Activated CD4-positive, alpha-beta T cell treated with anti-CD3 and anti-CD28 coated beads, Interleukin-10, Interleukin-2, amounts not matched to agents 100 ng/mL and 50 ng/mL, durations not matched to agents 16 hours and 8 hours (primary cell): ENCODE measurements around the gene CASP3.
"Not testable (repeated sequence)": the region's sequence is repeated elsewhere in the genome, so short reads cannot be mapped to it uniquely, and the experiment has no call there.

Source experiments
- DNase-seq: peaks from one replicate; pipeline ENCODE4 v3.0.0-alpha.2; 2020

Gene CASP3

GRCh38 chr4:184628103-184628502 is 21.1 kb downstream of the CASP3 start:
- DNase-seq = no peak

DNA sequence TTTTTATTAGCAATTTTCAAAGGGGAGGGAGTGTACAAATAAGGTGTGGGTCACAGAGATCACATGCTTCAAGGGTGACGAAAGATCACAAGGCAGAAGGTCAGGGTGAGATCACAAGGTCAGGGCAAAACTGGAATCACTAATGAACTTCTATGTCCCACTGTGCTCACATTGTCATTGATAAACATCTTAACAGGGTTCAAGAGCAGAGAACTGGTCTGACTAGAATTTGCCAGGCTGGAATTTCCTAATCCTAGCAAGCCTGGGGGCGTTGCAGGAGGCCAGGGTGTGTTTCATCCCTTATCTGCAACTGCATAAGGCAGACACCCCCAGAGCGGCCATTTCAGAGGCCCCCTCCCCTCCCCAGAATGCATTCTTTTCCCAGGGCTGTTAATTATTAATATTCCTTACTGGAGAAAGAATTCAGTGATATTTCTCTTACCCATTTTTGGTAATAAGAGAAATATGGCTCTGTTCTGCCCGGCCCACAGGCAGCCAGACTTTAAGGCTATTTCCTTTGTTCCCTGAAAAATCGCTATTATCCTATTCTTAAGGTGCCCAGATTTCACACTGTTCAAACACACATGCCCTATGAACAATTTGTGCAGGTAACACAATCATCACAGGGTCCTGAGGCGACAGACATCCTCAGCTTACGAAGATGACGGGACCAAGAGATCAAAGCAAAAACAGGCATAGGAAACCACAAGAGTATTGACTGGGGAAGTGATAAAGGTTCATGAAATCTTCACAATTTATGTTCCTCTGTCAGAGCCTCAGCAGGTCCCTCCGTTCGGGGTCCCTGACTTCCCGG is 23.3 kb downstream of the CASP3 start:
- DNase-seq = not testable (repeated sequence)

GRCh38 chr4:184624972-184625554 is 24.2 kb downstream of the CASP3 start:
- DNase-seq = no peak

- not testable (repeated sequence) for DNase-seq
Measured at GRCh38 chr4:184624504-184624903, 24.7 kb downstream of the CASP3 start.

GRCh38 chr4:184621518-184621917 is 27.7 kb downstream of the CASP3 start:
- no peak for DNase-seq

DNA sequence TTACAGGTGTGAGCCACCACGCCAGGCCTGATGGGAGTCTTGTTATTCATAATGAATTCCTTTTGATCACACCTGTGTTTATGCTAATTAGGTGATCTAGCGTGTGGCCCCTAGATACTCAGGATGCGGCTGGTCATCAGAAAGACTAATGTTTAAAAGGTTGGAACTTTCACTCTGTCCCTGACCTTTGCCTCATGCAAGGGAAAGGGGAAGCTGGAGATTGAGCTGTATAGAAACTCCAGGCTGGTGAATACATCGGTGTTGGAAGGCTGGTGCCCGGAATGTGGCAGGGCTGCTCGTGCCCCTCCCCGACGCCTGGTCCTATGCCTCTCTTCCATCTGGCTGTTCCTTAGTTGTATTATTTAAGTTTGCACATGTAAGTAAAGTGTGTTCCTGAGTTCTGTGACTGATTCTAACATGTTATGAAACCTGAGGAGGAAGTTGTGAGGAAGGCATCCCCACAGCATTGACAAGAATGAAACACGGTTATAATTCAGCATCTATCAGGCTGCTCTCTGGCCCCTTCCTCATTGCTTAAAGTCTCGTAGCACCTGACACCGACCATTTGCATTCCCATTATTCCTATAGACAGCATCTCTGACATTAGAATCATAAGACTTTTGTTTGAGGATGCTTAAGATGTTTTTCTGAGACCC is 28.9 kb downstream of the CASP3 start:
- DNase-seq = no peak

DNA sequence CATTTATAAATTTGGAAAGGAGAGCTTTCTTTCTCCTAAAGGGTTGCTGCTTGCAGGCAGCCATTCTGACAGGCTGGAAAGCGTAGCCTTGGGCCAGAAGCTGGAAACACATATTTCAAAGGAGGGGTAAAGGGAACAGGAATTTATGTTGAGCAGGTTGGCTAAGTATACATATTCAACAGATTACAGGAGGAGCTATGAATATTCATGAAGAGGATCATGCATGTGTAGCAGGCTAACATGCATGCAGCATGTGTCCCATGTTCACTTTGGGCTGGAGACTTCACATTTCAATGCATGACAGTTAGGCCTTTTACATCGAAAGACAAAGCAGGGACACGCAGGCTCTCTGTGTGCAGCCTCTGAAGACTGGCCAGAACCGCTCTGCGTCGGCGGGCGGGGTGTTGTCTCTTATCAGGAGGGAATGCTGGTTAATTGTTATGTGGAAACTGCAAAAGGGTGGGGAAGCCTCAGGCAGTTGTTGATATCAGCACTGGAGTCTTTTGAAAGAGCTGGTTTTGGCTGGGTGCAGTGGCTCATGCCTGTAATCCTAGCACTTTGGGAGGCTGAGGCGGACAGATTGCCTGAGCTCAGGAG is 31.5 kb downstream of the CASP3 start:
- DNase-seq = no peak

DNA sequence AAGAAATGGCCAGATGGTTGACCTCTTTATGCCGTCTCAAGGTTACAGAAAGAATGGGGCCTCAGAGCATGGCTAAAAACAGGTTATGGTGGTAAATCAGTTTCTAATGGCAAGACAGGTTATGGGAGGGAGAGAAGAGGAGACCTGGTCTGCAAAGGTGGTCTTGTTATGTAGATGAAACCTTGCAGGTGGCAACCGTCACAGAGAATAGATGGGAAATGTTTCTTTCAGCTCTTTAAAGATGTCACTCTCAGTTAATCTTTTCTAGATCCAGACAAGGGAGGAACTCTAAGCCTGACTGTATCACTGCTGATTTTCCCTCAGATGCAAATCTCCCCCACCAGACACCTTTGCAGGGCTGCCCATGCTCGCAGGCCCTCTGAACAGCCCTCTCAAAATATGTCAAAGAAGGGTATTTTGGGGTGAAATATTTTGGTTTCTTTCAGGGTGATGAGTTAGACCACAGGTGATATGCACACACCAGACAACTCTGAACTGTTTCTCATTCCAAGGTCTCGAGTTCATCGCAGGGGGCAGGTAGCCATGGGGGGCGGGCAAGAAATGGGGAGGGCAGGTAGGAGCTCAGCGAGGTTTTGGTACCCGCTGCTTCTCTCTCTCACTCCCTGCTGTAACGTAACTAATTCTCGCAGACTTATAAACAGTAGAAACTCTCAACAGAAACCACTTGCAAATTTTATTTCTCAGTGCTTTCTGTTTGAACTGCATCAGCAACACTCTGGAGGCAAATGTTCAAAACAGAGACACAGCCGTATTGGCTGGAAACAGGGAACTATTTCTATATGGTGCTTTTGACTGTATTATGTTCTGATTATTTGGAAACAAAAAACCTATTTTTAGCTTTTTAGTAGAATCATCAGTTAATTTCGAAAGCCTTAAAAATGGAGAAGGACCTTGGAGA is 32.4 kb downstream of the CASP3 start:
- no peak for DNase-seq

DNA sequence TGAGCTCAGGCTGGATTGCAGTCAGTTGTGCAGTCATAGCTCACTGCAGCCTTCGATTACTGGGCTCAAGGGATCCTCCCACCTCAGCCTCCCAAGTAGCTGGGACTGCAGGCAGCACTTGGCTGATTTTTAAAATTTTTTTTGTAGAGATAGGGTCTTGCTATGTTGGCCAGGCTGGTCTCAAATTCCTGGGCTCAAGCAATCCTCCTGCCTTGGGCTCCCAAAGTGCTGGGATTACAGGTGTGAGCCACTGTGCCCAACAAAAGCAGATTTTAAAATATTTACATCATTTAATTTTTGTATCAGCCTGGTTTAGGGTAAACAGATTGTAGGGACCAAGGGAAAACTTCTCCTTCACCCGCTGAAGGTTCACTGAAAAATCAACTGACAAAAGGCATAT is 33.1 kb downstream of the CASP3 start:
- DNase-seq = not testable (repeated sequence)

DNA sequence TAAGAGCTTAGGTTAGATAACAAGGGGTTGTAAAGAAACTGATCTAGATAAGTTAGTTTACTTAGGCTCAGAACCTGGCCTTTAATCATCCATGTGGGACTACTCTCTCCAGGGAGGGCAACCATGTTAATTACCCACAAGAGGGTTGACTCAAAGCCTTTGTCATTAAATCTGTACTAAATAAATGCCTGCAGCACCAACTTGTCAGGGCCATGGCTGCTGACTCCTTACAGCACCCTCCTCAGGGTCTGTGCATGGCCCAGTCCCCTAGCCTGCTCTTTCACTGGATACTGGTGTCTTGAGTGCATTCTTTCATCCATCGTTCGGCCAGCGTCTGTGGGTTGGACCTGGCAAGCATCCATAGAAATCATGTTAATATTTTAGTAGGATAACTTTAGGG is 34.7 kb downstream of the CASP3 start:
- DNase-seq = no peak

DNA sequence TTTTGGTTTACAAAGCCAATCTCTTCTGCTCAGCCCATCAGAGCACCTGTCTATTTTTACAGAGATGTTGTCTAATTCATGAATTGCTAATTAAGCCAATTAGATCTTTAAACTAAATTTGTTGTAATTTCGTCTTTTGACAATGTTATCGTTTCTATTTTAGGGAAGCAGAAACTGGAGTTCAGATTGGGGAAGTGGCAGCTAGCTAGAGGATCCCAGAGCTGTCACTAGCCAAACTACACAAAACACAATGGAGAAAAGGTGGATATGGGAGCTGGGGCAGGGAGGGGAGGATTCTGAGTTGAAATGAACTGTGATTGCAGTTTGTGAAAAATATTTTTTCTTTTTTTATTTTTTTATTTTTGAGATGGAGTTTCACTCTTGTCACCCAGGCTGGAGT is 35.8 kb downstream of the CASP3 start:
- DNase-seq = no peak

DNA sequence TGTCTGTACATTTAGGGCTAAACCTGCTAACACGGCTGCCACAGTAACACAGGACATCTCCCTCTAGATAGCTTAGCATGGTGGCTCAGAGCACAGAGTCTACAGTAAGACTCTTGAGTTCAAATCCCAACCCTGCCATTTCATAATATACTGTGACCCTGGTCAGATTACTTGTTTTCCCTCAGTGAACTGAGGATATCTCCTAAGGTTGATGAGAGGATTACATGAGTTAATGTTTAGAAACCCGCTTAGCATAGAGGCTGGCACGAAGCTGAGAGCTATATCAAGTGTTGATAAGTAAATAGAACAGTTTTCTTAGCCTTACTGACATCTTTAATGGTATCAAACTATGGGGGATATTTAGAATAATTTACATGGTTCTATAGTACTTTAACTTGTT is 37.2 kb downstream of the CASP3 start:
- no peak for DNase-seq

DNA sequence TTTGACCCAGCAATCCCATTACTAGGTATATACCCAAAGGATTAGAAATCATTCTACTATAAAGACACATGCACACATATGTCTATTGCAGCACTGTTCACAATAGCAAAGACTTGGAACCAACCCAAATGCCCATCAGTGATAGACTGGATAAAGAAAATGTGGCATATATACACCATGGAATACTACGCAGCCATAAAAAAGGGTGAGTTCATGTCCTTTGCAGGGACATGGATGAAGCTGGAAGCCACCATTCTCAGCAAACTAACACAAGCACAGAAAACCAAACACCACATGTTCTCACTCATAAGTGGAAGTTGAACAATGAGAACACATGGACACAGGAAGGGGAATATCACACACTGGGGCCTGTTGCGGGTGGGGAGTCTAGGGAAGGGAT is 41.8 kb downstream of the CASP3 start:
- DNase-seq = not testable (repeated sequence)

GRCh38 chr4:184602857-184603256 is 46.4 kb downstream of the CASP3 start:
- not testable (repeated sequence) for DNase-seq

DNA sequence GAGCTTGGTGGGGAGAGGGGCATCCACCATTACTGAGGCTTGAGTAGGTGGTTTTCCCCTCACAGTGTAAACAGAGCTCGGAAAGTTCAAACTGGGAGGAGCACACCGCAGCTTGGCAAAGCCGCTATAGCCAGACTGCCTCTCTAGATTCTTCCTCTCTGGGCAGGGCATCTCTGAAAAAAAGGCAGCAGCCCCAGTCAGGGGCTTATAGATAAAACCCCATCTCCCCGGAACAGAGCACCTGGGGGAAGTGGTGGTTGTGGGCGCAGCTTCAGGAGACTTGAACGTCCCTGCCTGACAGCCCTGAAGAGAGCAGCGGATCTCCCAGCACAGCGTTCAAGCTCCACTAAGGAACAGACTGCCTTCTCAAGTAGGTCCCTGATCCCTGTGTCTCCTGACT is 48.3 kb downstream of the CASP3 start:
- DNase-seq = not testable (repeated sequence)

DNA sequence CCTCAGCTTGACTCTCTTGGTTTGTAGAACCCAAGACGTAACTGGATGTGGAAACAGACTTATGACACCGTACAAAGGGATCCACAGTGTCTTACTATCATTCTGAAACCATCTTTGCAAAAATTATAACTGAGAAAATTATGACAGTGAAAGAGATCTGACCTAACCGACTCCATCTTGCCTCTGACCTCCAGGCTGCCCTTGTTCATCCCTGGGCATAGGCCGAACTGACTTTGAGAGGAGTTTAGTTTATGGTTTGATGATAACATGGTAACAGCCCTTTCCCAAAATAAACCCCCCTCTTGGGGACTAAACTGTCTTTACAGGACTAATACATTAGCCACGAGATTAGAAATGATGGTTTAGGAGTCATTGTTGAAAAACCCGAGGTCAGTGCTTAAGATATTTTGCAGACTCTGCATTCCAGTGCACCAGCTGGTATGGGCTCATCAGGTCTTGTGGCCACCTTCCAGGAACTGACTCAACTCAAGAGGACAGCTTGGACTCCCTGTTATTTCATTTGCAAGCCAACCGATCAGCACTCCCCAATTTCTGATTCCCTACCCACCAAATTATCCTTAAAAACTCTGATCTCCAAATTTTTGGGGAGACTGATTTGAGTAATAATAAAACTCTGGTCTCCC is 49.6 kb downstream of the CASP3 start:
- DNase-seq = no peak

DNA sequence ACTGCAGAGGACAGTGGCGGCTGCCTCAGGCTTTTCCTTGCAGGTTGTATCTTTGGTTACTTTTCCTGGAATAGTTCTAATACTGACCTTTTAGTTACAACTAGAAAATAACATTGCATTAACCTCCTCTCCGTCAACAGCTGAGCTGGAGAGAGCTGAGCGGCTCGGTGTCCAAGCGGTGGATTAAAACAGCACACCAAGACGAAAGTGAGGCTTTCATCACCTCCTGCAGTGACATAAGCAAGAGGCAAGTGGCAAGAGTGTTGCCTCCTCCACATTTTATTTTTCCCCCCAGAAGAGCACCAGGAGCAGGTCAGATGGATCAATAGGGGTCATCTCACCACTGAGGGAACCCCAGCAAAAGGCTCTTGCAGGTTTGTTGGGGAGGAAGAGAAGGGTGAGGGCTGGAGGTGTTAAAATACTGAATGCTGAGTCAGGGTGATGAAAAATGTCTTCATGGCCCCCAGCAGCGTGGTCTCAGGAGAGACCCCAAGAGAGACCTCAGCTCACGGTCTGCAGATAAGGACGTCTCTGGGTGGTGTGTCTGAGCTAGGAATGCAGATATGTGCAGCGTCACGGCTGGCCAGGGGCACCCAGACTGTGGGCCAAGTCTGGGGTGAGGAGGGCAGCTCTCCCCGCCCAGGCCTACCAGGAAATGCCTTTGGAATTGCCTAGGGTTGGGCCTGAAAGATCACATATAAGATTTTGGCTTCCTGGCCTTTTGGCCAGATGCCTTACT is 50.3 kb downstream of the CASP3 start:
- DNase-seq = no peak

DNA sequence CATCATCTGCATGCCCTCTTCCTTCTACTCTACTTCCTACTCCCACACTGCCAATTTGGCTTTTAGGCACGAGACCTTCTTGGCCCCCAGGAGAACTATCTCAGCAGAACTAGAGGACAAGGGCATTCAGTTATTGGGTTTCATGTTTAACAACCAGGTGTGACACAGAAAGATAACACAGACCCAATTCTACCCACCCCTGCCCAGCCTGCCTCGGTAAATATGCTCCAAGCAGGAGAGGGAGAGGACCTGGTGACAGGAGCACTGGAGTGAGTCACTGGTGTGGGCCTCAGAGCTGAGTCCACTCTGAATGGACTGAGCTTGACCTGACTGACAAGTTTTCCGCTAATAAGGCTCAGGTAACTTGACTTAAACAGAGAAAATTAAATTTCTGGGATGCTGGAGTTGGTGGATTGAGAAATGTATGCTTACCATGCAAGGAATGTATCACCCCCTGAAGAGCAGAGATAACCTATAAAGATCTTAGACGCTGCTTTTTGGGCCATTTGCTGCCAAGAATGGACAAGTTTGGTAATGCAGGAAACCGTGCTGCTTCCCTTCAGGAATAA is 52.5 kb downstream of the CASP3 start:
- no peak for DNase-seq

DNA sequence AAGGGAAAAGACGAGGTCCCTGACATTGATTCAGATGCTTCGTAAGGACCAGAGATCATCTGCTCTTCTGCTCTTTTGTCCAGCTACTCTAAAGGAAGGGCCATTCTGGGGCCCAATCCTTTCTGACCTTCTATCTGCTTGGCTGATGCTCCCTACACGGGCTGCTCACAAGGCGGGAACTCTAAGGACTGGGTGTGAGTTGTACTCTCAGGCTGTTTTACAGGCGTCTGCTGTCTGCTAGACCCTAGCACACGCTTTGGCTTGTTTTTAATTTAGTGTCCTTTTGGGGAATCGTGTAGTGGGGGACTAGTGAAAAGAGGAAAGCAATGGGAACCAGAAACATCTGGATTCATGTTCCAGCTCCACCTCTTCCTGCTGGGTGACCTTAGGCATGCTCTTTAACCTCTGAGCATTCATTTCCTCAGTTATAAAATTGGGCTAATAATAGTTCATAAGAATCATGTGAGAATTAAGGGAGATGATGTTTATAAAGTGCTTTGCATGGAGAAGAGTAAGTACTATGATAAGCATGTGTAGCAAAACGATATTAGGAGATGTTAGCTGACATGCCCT is 53.1 kb downstream of the CASP3 start:
- no peak for DNase-seq

GRCh38 chr4:184595430-184595829 is 53.8 kb downstream of the CASP3 start:
- no peak for DNase-seq

DNA sequence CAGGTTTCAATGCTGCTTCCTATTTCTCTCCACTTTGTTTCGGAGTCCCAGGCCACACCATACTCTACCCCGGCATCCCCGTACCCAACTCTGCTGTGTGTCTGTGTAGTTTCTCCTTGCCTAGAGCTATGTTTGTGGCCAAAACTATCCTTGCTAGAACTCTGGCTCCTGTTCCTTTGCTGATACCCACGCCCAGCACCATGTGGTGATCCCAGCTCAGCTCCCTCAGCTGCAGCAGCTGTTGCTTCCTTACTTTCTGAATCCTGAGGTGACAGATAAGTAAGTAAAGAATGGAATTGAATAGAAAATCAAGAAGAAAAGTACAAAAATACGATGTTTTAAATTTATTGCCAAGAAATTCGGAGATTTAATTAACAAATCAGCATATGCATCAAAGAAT is 55.8 kb downstream of the CASP3 start:
- no peak for DNase-seq
